Measurements from ENCODE around the gene WNK1. TPM values are rescaled to one million over a fixed set of nuclear protein-coding genes. Genes with fewer than 3 reads are reported as not detected.

The WNK1 gene
- polyA plus RNA-seq, 1 donor from 2014 or later, result 25.9 TPM

- Histone ChIP-seq H2AFZ (ENCODE audit: low read depth, low read length) (no peak overlapping the region), H3K9me2 (ENCODE audit: insufficient read depth, low read length) (no peaks in the 10 kb centered on the region), H3K9ac (ENCODE audit: low read length) (no peak overlapping the region), H3K27ac (ENCODE audit: low read length) (no peak overlapping the region), H3K36me3 (ENCODE audit: insufficient read depth, low read length) (peaks cover 32% of the 10 kb centered on the region), H3K79me2 (replicated peaks; ENCODE audit: insufficient read depth, low read length) (no peaks in the 10 kb centered on the region), H3K27me3 (ENCODE audit: insufficient read depth, low read depth, low read length) (no peaks in the 10 kb centered on the region), H3K4me2 (ENCODE audit: low read length) (no peak overlapping the region), H3K9me3 (ENCODE audit: low read length) (no peaks in the 10 kb centered on the region), H3F3A (ENCODE audit: insufficient read depth, low read length, poor library complexity, severe bottlenecking) (no peaks in the 10 kb centered on the region), H3K4me3 (ENCODE audit: low read length) (no peak overlapping the region), H4K20me1 (ENCODE audit: insufficient read depth) (no peaks in the 10 kb centered on the region)
- TF ChIP-seq TAF1 (IDR thresholded peaks at IDR 0.05; ENCODE audit: low read depth), result no peak
- no peak for TF ChIP-seq SMC3 (conservative IDR thresholded peaks at IDR 0.05; ENCODE audit: poor library complexity)
- no peak for TF ChIP-seq MXI1 (conservative IDR thresholded peaks at IDR 0.05; ENCODE audit: poor library complexity, severe bottlenecking)
- TF ChIP-seq, protein P1, sequence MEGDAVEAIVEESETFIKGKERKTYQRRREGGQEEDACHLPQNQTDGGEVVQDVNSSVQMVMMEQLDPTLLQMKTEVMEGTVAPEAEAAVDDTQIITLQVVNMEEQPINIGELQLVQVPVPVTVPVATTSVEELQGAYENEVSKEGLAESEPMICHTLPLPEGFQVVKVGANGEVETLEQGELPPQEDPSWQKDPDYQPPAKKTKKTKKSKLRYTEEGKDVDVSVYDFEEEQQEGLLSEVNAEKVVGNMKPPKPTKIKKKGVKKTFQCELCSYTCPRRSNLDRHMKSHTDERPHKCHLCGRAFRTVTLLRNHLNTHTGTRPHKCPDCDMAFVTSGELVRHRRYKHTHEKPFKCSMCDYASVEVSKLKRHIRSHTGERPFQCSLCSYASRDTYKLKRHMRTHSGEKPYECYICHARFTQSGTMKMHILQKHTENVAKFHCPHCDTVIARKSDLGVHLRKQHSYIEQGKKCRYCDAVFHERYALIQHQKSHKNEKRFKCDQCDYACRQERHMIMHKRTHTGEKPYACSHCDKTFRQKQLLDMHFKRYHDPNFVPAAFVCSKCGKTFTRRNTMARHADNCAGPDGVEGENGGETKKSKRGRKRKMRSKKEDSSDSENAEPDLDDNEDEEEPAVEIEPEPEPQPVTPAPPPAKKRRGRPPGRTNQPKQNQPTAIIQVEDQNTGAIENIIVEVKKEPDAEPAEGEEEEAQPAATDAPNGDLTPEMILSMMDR (IDR thresholded peaks at IDR 0.05; ENCODE audit: poor library complexity, severe bottlenecking), result no peak
- no peak for TF ChIP-seq EZH2 (IDR thresholded peaks at IDR 0.05; ENCODE audit: borderline replicate concordance, insufficient read depth, low read length, poor library complexity, severe bottlenecking)
- TF ChIP-seq EP300 (conservative IDR thresholded peaks at IDR 0.05; ENCODE audit: poor library complexity, severe bottlenecking), result no peak
- TF ChIP-seq REST (IDR thresholded peaks at IDR 0.05; ENCODE audit: borderline replicate concordance), result no peak
- TF ChIP-seq POLR2AphosphoS5 (IDR thresholded peaks at IDR 0.05), result no peak
- TF ChIP-seq RAD21 (conservative IDR thresholded peaks at IDR 0.05), result no peak
Measured at GRCh38 chr12:884746-885414, 132.5 kb downstream of the WNK1 start.

- Histone ChIP-seq H3K4me3 (ENCODE audit: low read length) (no peak overlapping the region), H3K36me3 (ENCODE audit: insufficient read depth, low read length) (peaks cover 29% of the 10 kb centered on the region), H3K27me3 (ENCODE audit: insufficient read depth, low read depth, low read length) (no peaks in the 10 kb centered on the region), H3K9me3 (ENCODE audit: low read length) (no peaks in the 10 kb centered on the region), H4K20me1 (ENCODE audit: insufficient read depth) (no peaks in the 10 kb centered on the region), H2AFZ (ENCODE audit: low read depth, low read length) (no peak overlapping the region), H3K27ac (ENCODE audit: low read length) (no peak overlapping the region), H3K79me2 (replicated peaks; ENCODE audit: insufficient read depth, low read length) (no peaks in the 10 kb centered on the region), H3K4me2 (ENCODE audit: low read length) (no peak overlapping the region), H3K9me2 (ENCODE audit: insufficient read depth, low read length) (no peaks in the 10 kb centered on the region), H3K9ac (ENCODE audit: low read length) (no peak overlapping the region), H3F3A (ENCODE audit: insufficient read depth, low read length, poor library complexity, severe bottlenecking) (no peaks in the 10 kb centered on the region)
- TF ChIP-seq EP300 (conservative IDR thresholded peaks at IDR 0.05; ENCODE audit: poor library complexity, severe bottlenecking) (no peak), SMC3 (conservative IDR thresholded peaks at IDR 0.05; ENCODE audit: poor library complexity) (no peak), MXI1 (conservative IDR thresholded peaks at IDR 0.05; ENCODE audit: poor library complexity, severe bottlenecking) (no peak), RAD21 (conservative IDR thresholded peaks at IDR 0.05) (no peak), POLR2AphosphoS5 (IDR thresholded peaks at IDR 0.05) (no peak), EZH2 (IDR thresholded peaks at IDR 0.05; ENCODE audit: borderline replicate concordance, insufficient read depth, low read length, poor library complexity, severe bottlenecking) (no peak), REST (IDR thresholded peaks at IDR 0.05; ENCODE audit: borderline replicate concordance) (no peak), TAF1 (IDR thresholded peaks at IDR 0.05; ENCODE audit: low read depth) (no peak)
- TF ChIP-seq, protein P1 (IDR thresholded peaks at IDR 0.05; ENCODE audit: poor library complexity, severe bottlenecking), result no peak
Measured at GRCh38 chr12:885701-886100, 133.3 kb downstream of the WNK1 start.
